GM13977 (cell line): ENCODE results near the gene CSK.

Source experiments
- DNase-seq: peaks from one replicate; pipeline ENCODE4 v3.0.0; 2012; ENCODE audit warnings: low spot score
- in situ Hi-C: fragments of 300-500 bp; cut with MboI; formaldehyde crosslinking; loops from one replicate; pipeline ENCODE4 v1.12.0; 2022; ENCODE audit warnings: low sequenced_read_pairs, low pct_unique_long_range_greater_than_20kb, mixed read lengths, inconsistent platforms; ENCODE audit not compliant: unreplicated experiment
- TF ChIP-seq, protein P1 (sequence below): IDR thresholded peaks from 2 replicates; pipeline ENCODE4 v1.5.1; 2012; ENCODE audit warnings: mild to moderate bottlenecking, control low read depth; ENCODE audit not compliant: insufficient read depth; ENCODE audit errors: extremely low read depth, missing control alignments

Gene CSK

DNA sequence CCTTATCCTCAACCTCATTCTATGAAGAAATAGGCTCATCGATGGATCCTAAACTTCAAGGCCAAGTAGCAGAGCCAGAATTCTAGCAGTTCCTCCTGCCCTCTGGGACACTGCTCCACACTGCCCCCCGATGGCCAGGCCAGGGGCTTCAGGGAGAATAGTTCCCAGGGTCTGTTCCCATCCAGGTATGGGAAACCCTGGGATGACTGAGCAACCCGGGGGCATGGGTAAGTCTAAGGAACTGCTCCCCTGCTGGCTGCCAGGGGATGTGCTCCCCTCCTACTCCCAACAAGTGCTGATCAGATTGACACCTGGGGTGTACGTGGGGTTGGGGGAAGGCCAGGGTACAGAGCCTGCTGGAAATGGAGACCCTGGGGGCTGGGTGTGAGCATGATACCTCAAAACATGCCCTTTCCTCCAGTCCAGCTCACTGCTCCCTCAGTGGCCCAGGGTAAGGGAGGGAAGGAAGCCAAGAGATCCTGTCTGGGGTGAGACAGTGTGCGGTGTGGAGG is 53.5 kb downstream of the CSK start:
- DNase-seq: peak; percentile 76
- TF ChIP-seq, protein P1, sequence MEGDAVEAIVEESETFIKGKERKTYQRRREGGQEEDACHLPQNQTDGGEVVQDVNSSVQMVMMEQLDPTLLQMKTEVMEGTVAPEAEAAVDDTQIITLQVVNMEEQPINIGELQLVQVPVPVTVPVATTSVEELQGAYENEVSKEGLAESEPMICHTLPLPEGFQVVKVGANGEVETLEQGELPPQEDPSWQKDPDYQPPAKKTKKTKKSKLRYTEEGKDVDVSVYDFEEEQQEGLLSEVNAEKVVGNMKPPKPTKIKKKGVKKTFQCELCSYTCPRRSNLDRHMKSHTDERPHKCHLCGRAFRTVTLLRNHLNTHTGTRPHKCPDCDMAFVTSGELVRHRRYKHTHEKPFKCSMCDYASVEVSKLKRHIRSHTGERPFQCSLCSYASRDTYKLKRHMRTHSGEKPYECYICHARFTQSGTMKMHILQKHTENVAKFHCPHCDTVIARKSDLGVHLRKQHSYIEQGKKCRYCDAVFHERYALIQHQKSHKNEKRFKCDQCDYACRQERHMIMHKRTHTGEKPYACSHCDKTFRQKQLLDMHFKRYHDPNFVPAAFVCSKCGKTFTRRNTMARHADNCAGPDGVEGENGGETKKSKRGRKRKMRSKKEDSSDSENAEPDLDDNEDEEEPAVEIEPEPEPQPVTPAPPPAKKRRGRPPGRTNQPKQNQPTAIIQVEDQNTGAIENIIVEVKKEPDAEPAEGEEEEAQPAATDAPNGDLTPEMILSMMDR: peak; percentile 83
- in situ Hi-C loops: no loop called here

DNA sequence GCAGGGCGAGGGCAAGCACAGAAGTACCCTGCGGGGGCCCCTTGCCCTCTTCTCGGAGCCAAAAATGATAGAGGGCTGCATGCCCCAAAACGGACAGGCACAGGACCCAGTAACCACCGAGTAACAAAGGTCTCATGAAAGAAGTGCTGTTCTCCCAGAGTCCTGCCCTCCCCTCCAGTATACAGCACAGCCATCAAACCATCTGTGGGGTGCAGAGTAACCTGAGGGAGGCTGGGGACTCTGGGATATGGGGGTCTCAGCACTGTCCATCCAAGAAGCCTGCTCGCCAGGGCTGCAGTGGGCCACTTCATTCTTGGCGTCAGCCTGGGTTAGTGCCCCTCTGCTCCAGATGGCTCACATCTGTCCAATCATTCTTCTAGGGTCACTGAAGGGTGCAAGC is 55.0 kb downstream of the CSK start:
- in situ Hi-C loops: no loop called here
- TF ChIP-seq, protein P1: no peak
- DNase-seq: no peak

- no peak for DNase-seq
Measured at GRCh38 chr15:74837482-74838136, 55.7 kb downstream of the CSK start.

DNA sequence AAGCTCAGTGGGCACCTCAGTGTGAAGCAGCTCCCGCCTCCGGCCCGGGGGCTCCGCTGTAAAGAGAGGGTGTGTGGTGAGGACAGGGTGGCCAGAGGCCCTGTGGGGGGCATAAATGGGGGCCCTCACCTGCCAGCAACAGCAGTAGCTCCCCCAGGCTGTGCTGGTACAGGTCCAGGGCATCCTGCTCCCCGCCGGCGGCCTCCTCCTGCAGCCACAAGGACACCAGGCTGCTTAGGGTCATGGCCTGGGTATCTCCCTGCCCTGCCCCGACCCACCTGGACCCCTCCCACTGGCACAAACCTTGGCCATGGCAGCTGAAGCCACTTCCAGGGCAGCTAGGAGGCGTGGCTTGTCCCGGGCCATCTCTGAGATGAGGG is 56.2 kb downstream of the CSK start:
- DNase-seq: no peak
- TF ChIP-seq, protein P1: no peak
- in situ Hi-C loops: no loop called here

More at GRCh38 chr15:74837482-74838136, 55.7 kb downstream of the CSK start:
- TF ChIP-seq, protein P1: no peak
- in situ Hi-C loops: no loop called here

DNA sequence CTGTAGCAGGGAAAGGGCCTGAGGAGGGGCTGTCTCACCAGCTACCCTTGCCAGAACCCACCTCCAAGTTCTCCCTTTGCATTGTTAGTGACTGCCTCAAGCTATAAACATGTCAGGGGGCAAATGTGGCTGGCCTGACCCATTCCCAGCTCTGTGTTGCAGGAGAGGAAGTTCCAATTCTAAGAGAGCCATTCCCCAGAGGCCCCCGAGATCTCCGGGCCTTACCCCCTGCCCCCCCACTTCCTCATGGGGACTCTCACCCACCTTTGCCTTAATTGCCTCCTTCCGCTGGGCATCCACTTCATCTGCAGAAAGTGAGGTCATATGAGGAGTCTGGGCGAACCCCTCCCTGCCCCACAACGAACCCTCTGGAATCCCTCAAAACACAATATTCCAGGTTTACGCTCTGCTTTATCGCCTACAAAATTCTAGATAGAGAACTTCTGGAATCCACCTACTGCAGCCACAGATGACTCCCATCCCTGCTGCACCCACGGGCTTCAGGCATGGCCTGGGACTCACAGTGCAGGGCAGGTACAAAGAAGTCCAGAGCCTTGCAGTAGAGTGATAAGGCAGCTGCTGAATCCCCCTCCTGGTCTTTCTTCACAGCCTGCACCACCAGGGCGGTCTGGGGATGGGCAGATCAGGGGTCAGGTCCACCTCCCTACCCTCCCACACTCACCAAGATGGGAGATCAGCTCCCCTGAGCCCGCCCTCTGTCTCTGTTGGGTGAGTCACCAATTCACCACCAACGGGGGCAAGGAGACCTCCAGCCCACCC is 57.1 kb downstream of the CSK start:
- in situ Hi-C loops: no loop called here

More for the DNA sequence above, 57.1 kb downstream of the CSK start:
- DNase-seq: no peak
- TF ChIP-seq, protein P1: no peak
